GM18502 (cell line): ENCODE data around the gene PRICKLE3.
A peak's percentile ranks its signal among the peaks of the same experiment; 100 is the strongest.
"Not testable (repeated sequence)": the region's sequence is repeated elsewhere in the genome, so short reads cannot be mapped to it uniquely, and the experiment has no call there.

Source experiments
- ATAC-seq: cut with Tn5 transposase; IDR thresholded peaks from one replicate; pipeline ENCODE4 v1.9.1; 2021; ENCODE audit warnings: mild to moderate bottlenecking; ENCODE audit not compliant: unreplicated experiment, poor library complexity

PRICKLE3 gene

GRCh38 chrX:49163555-49164419 lies 22.4 kb downstream of the PRICKLE3 start:
- ATAC-seq = peak; percentile 48

- no peak for ATAC-seq
These were observed 23.6 kb downstream of the PRICKLE3 start, which contains the start of gene MAGIX for GRCh38 chrX:49162620-49163019. TSS of gene MAGIX (plus strand) at chrX:49162758. CDS start at chrX:49162890, 132 bp downstream.

GRCh38 chrX:49161632-49162031 lies 24.5 kb downstream of the PRICKLE3 start:
- ATAC-seq = no peak

- no peak for ATAC-seq
These were observed 25.3 kb downstream of the PRICKLE3 start for GRCh38 chrX:49160908-49161307.

GRCh38 chrX:49157194-49157593 lies 29.0 kb downstream of the PRICKLE3 start:
- ATAC-seq = no peak

- peak; percentile 87 for ATAC-seq
These were observed 30.0 kb downstream of the PRICKLE3 start for GRCh38 chrX:49155900-49156837.

- peak; percentile 27 for ATAC-seq
These were observed 30.8 kb downstream of the PRICKLE3 start for GRCh38 chrX:49155243-49155899.

GRCh38 chrX:49153467-49153866 lies 32.7 kb downstream of the PRICKLE3 start:
- no peak for ATAC-seq

- not testable (repeated sequence) for ATAC-seq
These were observed 36.9 kb downstream of the PRICKLE3 start for GRCh38 chrX:49149291-49149690.

GRCh38 chrX:49148390-49149100 lies 37.6 kb downstream of the PRICKLE3 start:
- not testable (repeated sequence) for ATAC-seq

- no peak for ATAC-seq
These were observed 38.2 kb downstream of the PRICKLE3 start for GRCh38 chrX:49147936-49148335.

- ATAC-seq = no peak
These were observed 38.9 kb downstream of the PRICKLE3 start for GRCh38 chrX:49147282-49147681.

GRCh38 chrX:49143154-49143553 lies 43.0 kb downstream of the PRICKLE3 start:
- ATAC-seq = not testable (repeated sequence)

- ATAC-seq = not testable (repeated sequence)
These were observed 43.9 kb downstream of the PRICKLE3 start for GRCh38 chrX:49142264-49142663.

- ATAC-seq = no peak
These were observed 46.5 kb downstream of the PRICKLE3 start for GRCh38 chrX:49139713-49140112.

GRCh38 chrX:49137492-49137891 lies 48.7 kb downstream of the PRICKLE3 start:
- no peak for ATAC-seq

GRCh38 chrX:49133759-49134158 lies 52.4 kb downstream of the PRICKLE3 start:
- no peak for ATAC-seq

- ATAC-seq = not testable (repeated sequence)
These were observed 53.9 kb downstream of the PRICKLE3 start for GRCh38 chrX:49132275-49132674.

- ATAC-seq = no peak
These were observed 56.7 kb downstream of the PRICKLE3 start for GRCh38 chrX:49129427-49129826.
